HCT116 (cell line): ENCODE data around the gene DMBT1. TPM values are rescaled to one million over a fixed set of nuclear protein-coding genes. Genes with fewer than 3 reads are reported as not detected.

Source experiments
- ATAC-seq: fragments of 200-7000 bp; cut with Tn5 transposase; 2 replicates; pipeline ENCODE4 v1.9.1; 2020; ENCODE audit warnings: mild to moderate bottlenecking, moderate library complexity
- BruUV-seq: library from RNA; stranded (reverse); fragments of 400-500 nt; replicated peaks from 2 replicates; lab custom pipeline; 2021; lab: Mats Ljungman, UMichigan
- CTCF ChIA-PET: fragments of 300-600 bp; sonication (Branson Sonifier 250); formaldehyde crosslinking; loops from one replicate; lab custom pipeline; 2021; ENCODE audit warnings: antibody characterized with exemption; lab: Charles Lee
- POLR2A ChIA-PET: fragments of 300-600, 350-600 bp; sonication (Branson Sonifier 250); formaldehyde crosslinking; loops from one replicate; lab custom pipeline; 2021; ENCODE audit warnings: antibody characterized with exemption; lab: Charles Lee
- RAD21 ChIA-PET, 2 experiments: fragments of 300-600 bp; sonication (Branson Sonifier 250); formaldehyde crosslinking; loops; one replicate each; lab custom pipeline; 2023; ENCODE audit warnings: low total read pairs in 2 of 2; ENCODE audit not compliant: uncharacterized antibody in 2 of 2, unreplicated experiment in 2 of 2, low non-redundant PET in 1 of 2; lab: Charles Lee
- DNase-seq: peaks from one replicate; pipeline ENCODE4 v3.0.0-alpha.2; 2010; ENCODE audit warnings: low read depth, low spot score
- H2AFZ ChIP-seq: fragments of 200-600 bp; shearing (Covaris generic), sonication (generic); 2 replicates; pipeline ENCODE4 v1.6.1; 2017; ENCODE audit warnings: low read depth, mixed run types, mixed read lengths, antibody characterized with exemption, low read length; ENCODE audit not compliant: poor library complexity, severe bottlenecking
- H3K27ac ChIP-seq: 2 replicates; pipeline ENCODE4 v1.5.1; 2012; ENCODE audit warnings: low read depth, low read length
- H3K27me3 ChIP-seq: fragments of 200-600 bp; sonication (generic); 2 replicates; pipeline ENCODE4 v1.6.1; 2016; ENCODE audit warnings: mixed run types, low read length, mixed read lengths; ENCODE audit not compliant: insufficient read depth
- H3K36me3 ChIP-seq, 2 experiments: fragments of 200-500 bp in 1 of 2; fragments of 200-600 bp in 1 of 2; sonication (Bioruptor generic) in 1 of 2; sonication (generic) in 1 of 2; 2 replicates each; pipeline versions ENCODE4 v1.5.1 to v1.6.1; 2014 to 2016; ENCODE audit warnings: low read length in 2 of 2, inconsistent platforms in 1 of 2, mixed read lengths in 1 of 2, mixed run types in 1 of 2; ENCODE audit not compliant: insufficient read depth in 2 of 2, control insufficient read depth in 1 of 2
- H3K4me1 ChIP-seq, 2 experiments: fragments of 200-600 bp in 1 of 2; sonication (generic) in 1 of 2; 2 replicates each; pipeline versions ENCODE4 v1.5.1 to v1.6.1; 2012 to 2017; ENCODE audit warnings: low read length in 2 of 2, inconsistent platforms in 1 of 2, mild to moderate bottlenecking in 1 of 2, mixed read lengths in 1 of 2, mixed run types in 1 of 2, moderate library complexity in 1 of 2; ENCODE audit not compliant: insufficient read depth in 2 of 2, control insufficient read depth in 1 of 2
- H3K4me2 ChIP-seq: fragments of 200-600 bp; sonication (generic); 2 replicates; pipeline ENCODE4 v1.6.1; 2017; ENCODE audit warnings: mixed run types, low read length, mixed read lengths
- H3K4me3 ChIP-seq, 2 experiments: fragments of 200-600 bp in 1 of 2; sonication (generic) in 1 of 2; replicated peaks in 1 of 2; 2 replicates each; pipeline ENCODE4 v1.5.1; 2011 to 2016; ENCODE audit warnings: low read length in 2 of 2, control low read depth in 1 of 2, low read depth in 1 of 2, mild to moderate bottlenecking in 1 of 2, mixed read lengths in 1 of 2, mixed run types in 1 of 2
- H3K79me2 ChIP-seq: fragments of 200-600 bp; sonication (generic); 2 replicates; pipeline ENCODE4 v1.6.1; 2017; ENCODE audit warnings: mild to moderate bottlenecking, mixed run types, low read length, moderate library complexity, mixed read lengths; ENCODE audit not compliant: insufficient read depth
- H3K9ac ChIP-seq: fragments of 200-600 bp; sonication (generic); 2 replicates; pipeline ENCODE4 v1.6.1; 2016; ENCODE audit warnings: low read length, mixed read lengths
- H3K9me2 ChIP-seq: fragments of 200-600 bp; sonication (generic), shearing (Covaris generic); 2 replicates; pipeline ENCODE4 v1.6.1; 2017; ENCODE audit warnings: mixed run types, mild to moderate bottlenecking, moderate library complexity; ENCODE audit not compliant: insufficient read depth
- H3K9me3 ChIP-seq, 2 experiments: fragments of 200-500 bp in 1 of 2; fragments of 200-600 bp in 1 of 2; sonication (Bioruptor generic) in 1 of 2; sonication (generic) in 1 of 2; 2 replicates each; pipeline ENCODE4 v1.6.1; 2014 to 2017; ENCODE audit warnings: low read length in 2 of 2, mixed read lengths in 2 of 2, inconsistent platforms in 1 of 2, low read depth in 1 of 2, mild to moderate bottlenecking in 1 of 2, mixed run types in 1 of 2, moderate library complexity in 1 of 2; ENCODE audit not compliant: control insufficient read depth in 1 of 2, insufficient read depth in 1 of 2
- H4K20me1 ChIP-seq: fragments of 200-600 bp; sonication (generic), shearing (Covaris generic); 2 replicates; pipeline ENCODE4 v1.6.1; 2017; ENCODE audit warnings: mixed run types, mild to moderate bottlenecking, moderate library complexity; ENCODE audit not compliant: insufficient read depth
- CBX3 ChIP-seq: IDR thresholded peaks from 2 replicates; pipeline ENCODE4 v1.6.1; 2012; ENCODE audit warnings: low read depth
- EGR1 ChIP-seq: IDR thresholded peaks from 2 replicates; pipeline ENCODE4 v1.6.1; 2012; ENCODE audit warnings: low read depth
- ELF1 ChIP-seq: IDR thresholded peaks from 2 replicates; pipeline ENCODE4 v1.6.1; 2012; ENCODE audit warnings: low read depth, borderline replicate concordance
- EZH2 ChIP-seq: fragments of 200-600 bp; sonication (generic); IDR thresholded peaks from 2 replicates; pipeline ENCODE4 v1.6.1; 2017; ENCODE audit warnings: antibody characterized with exemption, mixed run types
- EZH2phosphoT487 ChIP-seq: fragments of 200-600 bp; IDR thresholded peaks from 2 replicates; pipeline ENCODE4 v1.6.1; 2018; ENCODE audit warnings: antibody characterized with exemption, borderline replicate concordance
- FOSL1 ChIP-seq: IDR thresholded peaks from 2 replicates; pipeline ENCODE4 v1.6.1; 2012; ENCODE audit warnings: low read depth
- JUND ChIP-seq: IDR thresholded peaks from 2 replicates; pipeline ENCODE4 v1.6.1; 2012
- RAD21 ChIP-seq: IDR thresholded peaks from 2 replicates; pipeline ENCODE4 v1.6.1; 2012; ENCODE audit warnings: low read depth, mild to moderate bottlenecking
- SIN3A ChIP-seq: IDR thresholded peaks from 2 replicates; pipeline ENCODE4 v1.6.1; 2012; ENCODE audit warnings: low read depth
- SP1 ChIP-seq: IDR thresholded peaks from 2 replicates; pipeline ENCODE4 v1.6.1; 2012; ENCODE audit warnings: low read depth
- SRF ChIP-seq: IDR thresholded peaks from 2 replicates; pipeline ENCODE4 v1.6.1; 2012; ENCODE audit warnings: low read depth
- YY1 ChIP-seq: IDR thresholded peaks from 2 replicates; pipeline ENCODE4 v1.6.1; 2011; ENCODE audit warnings: low read length, low read depth, moderate library complexity, mild to moderate bottlenecking; ENCODE audit not compliant: insufficient replicate concordance; ENCODE audit errors: extremely low read depth
- ZNF274 ChIP-seq: fragments of 200-500 bp; sonication (Bioruptor generic); IDR thresholded peaks from 2 replicates; pipeline ENCODE4 v1.6.1; 2014; ENCODE audit warnings: mild to moderate bottlenecking, low read depth, low read length, inconsistent platforms
- intact Hi-C: fragments of 100-400 bp; cut with micrococcal nuclease; formaldehyde crosslinking; loops from 2 replicates; pipeline ENCODE4 v1.10.0; 2022
- total RNA-seq: library from RNA; stranded (reverse); gene quantifications from one replicate; pipeline ENCODE4 v1.2.1, GENCODE V29; 2021; ENCODE audit not compliant: unreplicated experiment
- TF ChIP-seq, protein P1 (sequence below): IDR thresholded peaks from 2 replicates; pipeline ENCODE4 v1.6.1; 2012
- TF ChIP-seq, protein P2 (sequence below): IDR thresholded peaks from 2 replicates; pipeline ENCODE4 v1.6.1; 2012
- TF ChIP-seq, protein P3 (sequence below), 3 experiments: fragments of 200-600 bp in 1 of 3; sonication (generic) in 1 of 3; IDR thresholded peaks in 2 of 3; conservative IDR thresholded peaks in 1 of 3; 2 replicates each; pipeline ENCODE4 v1.5.1; 2012 to 2017; ENCODE audit warnings: low read depth in 2 of 3, low read length in 2 of 3, antibody characterized with exemption in 1 of 3, borderline replicate concordance in 1 of 3, control low read depth in 1 of 3, mild to moderate bottlenecking in 1 of 3, mixed read lengths in 1 of 3, mixed run types in 1 of 3, moderate library complexity in 1 of 3; ENCODE audit not compliant: insufficient read depth in 1 of 3
- TF ChIP-seq, protein P4 (sequence below): IDR thresholded peaks from 2 replicates; pipeline ENCODE4 v1.6.1; 2011; ENCODE audit warnings: mild to moderate bottlenecking, low read length, moderate library complexity; ENCODE audit not compliant: insufficient replicate concordance; ENCODE audit errors: extremely low read depth

The DMBT1 gene
- total RNA-seq, 1 experiment from 2014 or later: 0.17 TPM

DNA sequence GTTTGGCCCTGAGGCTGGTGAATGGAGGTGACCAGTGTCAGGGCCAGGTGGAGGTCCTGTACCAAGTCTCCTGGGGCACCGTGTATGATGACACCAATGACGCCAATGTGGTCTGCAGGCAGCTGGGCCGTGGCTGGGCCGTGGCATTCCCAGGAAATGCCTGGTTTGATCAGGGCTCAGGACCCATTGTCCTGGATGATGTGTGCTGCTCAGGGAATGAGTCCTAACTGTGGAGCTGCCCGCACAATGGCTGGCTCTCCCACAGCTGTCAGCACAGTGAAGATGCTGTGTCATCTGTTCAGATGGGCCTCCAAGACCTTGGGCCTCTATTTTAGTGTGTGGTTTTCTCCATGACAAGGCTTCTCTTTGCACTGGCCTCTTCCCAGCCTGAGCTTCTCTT is 64.0 kb downstream of the DMBT1 start:
- no peaks in the 10 kb centered on the region for H3K4me1 ChIP-seq
- TF ChIP-seq SP1 (no peak), EGR1 (no peak), EZH2phosphoT487 (no peak), RAD21 (no peak), SIN3A (no peak), ELF1 (no peak), SRF (no peak), YY1 (no peak), EZH2 (no peak), ZNF274 (no peak), CBX3 (no peak), JUND (no peak), FOSL1 (no peak)
- TF ChIP-seq, protein P1, sequence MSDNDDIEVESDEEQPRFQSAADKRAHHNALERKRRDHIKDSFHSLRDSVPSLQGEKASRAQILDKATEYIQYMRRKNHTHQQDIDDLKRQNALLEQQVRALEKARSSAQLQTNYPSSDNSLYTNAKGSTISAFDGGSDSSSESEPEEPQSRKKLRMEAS: no peak
- TF ChIP-seq, protein P2, sequence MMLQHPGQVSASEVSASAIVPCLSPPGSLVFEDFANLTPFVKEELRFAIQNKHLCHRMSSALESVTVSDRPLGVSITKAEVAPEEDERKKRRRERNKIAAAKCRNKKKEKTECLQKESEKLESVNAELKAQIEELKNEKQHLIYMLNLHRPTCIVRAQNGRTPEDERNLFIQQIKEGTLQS: no peak
- TF ChIP-seq, protein P3, sequence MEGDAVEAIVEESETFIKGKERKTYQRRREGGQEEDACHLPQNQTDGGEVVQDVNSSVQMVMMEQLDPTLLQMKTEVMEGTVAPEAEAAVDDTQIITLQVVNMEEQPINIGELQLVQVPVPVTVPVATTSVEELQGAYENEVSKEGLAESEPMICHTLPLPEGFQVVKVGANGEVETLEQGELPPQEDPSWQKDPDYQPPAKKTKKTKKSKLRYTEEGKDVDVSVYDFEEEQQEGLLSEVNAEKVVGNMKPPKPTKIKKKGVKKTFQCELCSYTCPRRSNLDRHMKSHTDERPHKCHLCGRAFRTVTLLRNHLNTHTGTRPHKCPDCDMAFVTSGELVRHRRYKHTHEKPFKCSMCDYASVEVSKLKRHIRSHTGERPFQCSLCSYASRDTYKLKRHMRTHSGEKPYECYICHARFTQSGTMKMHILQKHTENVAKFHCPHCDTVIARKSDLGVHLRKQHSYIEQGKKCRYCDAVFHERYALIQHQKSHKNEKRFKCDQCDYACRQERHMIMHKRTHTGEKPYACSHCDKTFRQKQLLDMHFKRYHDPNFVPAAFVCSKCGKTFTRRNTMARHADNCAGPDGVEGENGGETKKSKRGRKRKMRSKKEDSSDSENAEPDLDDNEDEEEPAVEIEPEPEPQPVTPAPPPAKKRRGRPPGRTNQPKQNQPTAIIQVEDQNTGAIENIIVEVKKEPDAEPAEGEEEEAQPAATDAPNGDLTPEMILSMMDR (IDR thresholded peaks at IDR 0.05 in 2 of 3, conservative IDR thresholded peaks at IDR 0.05 in 1 of 3; ENCODE audit: borderline replicate concordance in 1 of 3, insufficient read depth in 1 of 3, low read depth in 2 of 3, low read length in 2 of 3): no peak
- TF ChIP-seq, protein P4, sequence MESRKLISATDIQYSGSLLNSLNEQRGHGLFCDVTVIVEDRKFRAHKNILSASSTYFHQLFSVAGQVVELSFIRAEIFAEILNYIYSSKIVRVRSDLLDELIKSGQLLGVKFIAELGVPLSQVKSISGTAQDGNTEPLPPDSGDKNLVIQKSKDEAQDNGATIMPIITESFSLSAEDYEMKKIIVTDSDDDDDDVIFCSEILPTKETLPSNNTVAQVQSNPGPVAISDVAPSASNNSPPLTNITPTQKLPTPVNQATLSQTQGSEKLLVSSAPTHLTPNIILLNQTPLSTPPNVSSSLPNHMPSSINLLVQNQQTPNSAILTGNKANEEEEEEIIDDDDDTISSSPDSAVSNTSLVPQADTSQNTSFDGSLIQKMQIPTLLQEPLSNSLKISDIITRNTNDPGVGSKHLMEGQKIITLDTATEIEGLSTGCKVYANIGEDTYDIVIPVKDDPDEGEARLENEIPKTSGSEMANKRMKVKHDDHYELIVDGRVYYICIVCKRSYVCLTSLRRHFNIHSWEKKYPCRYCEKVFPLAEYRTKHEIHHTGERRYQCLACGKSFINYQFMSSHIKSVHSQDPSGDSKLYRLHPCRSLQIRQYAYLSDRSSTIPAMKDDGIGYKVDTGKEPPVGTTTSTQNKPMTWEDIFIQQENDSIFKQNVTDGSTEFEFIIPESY: no peak
- TF ChIP-seq, all 23 proteins: peak for 0
- no peak for ATAC-seq
- peaks cover 21% of the 10 kb centered on the region; the same call in 1 of the 2 replicates for H3K27me3 ChIP-seq
- H3K9me3 ChIP-seq: no peaks in the 10 kb centered on the region
- POLR2A ChIA-PET: no interaction called here
- RAD21 ChIA-PET: no interaction called here
- H3K4me2 ChIP-seq: no peak overlapping the region
- H2AFZ ChIP-seq: no peak overlapping the region
- H3K36me3 ChIP-seq: no peaks in the 10 kb centered on the region
- H4K20me1 ChIP-seq: no peaks in the 10 kb centered on the region
- CTCF ChIA-PET: no interaction called here
- no peak for DNase-seq
- intact Hi-C loops: no loop called here
- H3K79me2 ChIP-seq: no peaks in the 10 kb centered on the region
- H3K9ac ChIP-seq: no peak overlapping the region
- H3K9me2 ChIP-seq: no peaks in the 10 kb centered on the region
- no TSS peak for BruUV-seq
- no peak overlapping the region for H3K4me3 ChIP-seq
- no peak overlapping the region for H3K27ac ChIP-seq
